Transverse colon (tissue), 3 donors: Measurements from ENCODE around the gene EPB41L5.
"Not testable (repeated sequence)": the region's sequence is repeated elsewhere in the genome, so short reads cannot be mapped to it uniquely, and the experiment has no call there.

Source experiments
- CTCF ChIP-seq, 5 experiments: fragments of 200-600 bp in 3 of 5; fragments of 450-650 bp in 2 of 5; sonication (generic) in 3 of 5; IDR thresholded peaks; 1 replicate in 2 of 5; 2 replicates in 3 of 5; pipeline ENCODE4 v1.5.1; 2016 to 2017; ENCODE audit warnings: antibody characterized with exemption in 5 of 5, inconsistent platforms in 3 of 5, mild to moderate bottlenecking in 2 of 5, moderate library complexity in 1 of 5
- EP300 ChIP-seq: sonication (generic); formaldehyde crosslinking; IDR thresholded peaks from one replicate; pipeline ENCODE4 v1.6.1; 2017; ENCODE audit warnings: antibody characterized with exemption, low read depth
- POLR2A ChIP-seq: fragments of 450-650 bp; IDR thresholded peaks from one replicate; pipeline ENCODE4 v1.6.1; 2016; ENCODE audit warnings: antibody characterized with exemption, mild to moderate bottlenecking, moderate library complexity

GRCh38 chr2:120022505-120022904, 9.6 kb downstream of the EPB41L5 start:
- not testable (repeated sequence) for TF ChIP-seq CTCF (IDR thresholded peaks at IDR 0.05); EP300; POLR2A
